AG08395 (cell line): ENCODE data around the gene STYXL2.

Experiments
- DNase-seq: peaks from one replicate; pipeline ENCODE4 v3.0.0; 2012; ENCODE audit warnings: mixed read lengths, low spot score

The STYXL2 gene

DNA sequence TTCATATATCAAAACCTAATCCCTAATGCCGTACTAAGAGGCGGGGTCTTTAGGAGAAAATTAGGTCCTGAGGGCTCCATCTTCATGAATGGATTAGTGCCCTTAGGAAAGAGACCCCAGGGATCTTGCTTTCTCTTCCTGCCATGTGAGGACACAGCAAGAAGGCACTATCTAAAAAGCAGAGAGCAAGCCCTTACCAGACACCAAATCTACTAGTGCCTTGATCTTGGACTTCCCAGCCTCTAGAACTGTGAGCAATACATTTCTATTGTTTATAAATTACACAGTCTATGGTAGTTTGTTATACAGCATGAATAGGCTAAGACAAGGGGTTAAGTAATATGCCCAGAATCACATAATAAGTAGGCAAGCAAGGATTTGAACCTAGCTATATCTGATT lies 42.9 kb downstream of the STYXL2 start:
- no peak for DNase-seq

- DNase-seq, result no peak
Observed at GRCh38 chr1:167137332-167137781, 43.5 kb downstream of the STYXL2 start.

GRCh38 chr1:167137793-167138510 lies 44.1 kb downstream of the STYXL2 start:
- DNase-seq, result no peak

DNA sequence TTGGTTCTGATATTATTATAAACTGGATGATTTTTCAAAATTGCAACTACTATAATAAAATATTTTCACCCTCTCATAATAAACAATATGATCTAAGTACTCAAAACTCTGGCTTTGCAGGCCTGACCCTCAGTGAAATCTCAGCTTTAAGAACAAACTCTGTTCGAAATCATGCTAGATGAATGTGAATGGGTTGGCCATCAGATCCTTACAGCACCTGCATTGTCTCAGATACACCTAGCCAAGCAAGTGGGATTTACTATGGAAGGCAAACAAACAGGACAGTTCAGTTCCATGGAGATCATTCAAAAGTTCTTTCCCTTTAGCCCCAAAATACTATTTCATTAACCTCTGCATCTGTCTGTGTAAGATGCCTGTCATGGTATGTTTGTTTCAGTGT lies 44.8 kb downstream of the STYXL2 start:
- no peak for DNase-seq

GRCh38 chr1:167141963-167142362 lies 48.1 kb downstream of the STYXL2 start:
- no peak for DNase-seq
